GM04504 (cell line): ENCODE data around the gene CRYAA.

Experiments used
- DNase-seq: peaks from one replicate; pipeline ENCODE4 v3.0.0-alpha.2; 2012; ENCODE audit warnings: low read depth

Gene CRYAA

GRCh38 chr21:43203591-43203990, 34.8 kb downstream of the CRYAA start:
- no peak for DNase-seq

GRCh38 chr21:43204638-43205037, 35.8 kb downstream of the CRYAA start:
- no peak for DNase-seq

- no peak for DNase-seq
Measured at GRCh38 chr21:43206231-43207042, 37.6 kb downstream of the CRYAA start.

- DNase-seq, result no peak
Measured at GRCh38 chr21:43207043-43207315, 38.2 kb downstream of the CRYAA start.

- no peak for DNase-seq
Measured at GRCh38 chr21:43207868-43208267, 39.1 kb downstream of the CRYAA start.

GRCh38 chr21:43208561-43209332, 39.9 kb downstream of the CRYAA start:
- DNase-seq, result no peak

- no peak for DNase-seq
Measured at GRCh38 chr21:43209575-43210453, 41.0 kb downstream of the CRYAA start.

GRCh38 chr21:43210454-43211071, 41.8 kb downstream of the CRYAA start:
- DNase-seq, result no peak

- DNase-seq, result no peak
Measured at GRCh38 chr21:43211072-43211759, 42.4 kb downstream of the CRYAA start.

- DNase-seq, result no peak
Measured at GRCh38 chr21:43211760-43212115, 42.9 kb downstream of the CRYAA start.
